AG04450 (cell line): Measurements from ENCODE around the gene SNX9. TPM values are rescaled to one million over a fixed set of nuclear protein-coding genes. Genes with fewer than 3 reads are reported as not detected.

Experiments used
- CTCF ChIA-PET: fragments of 300-600, 350-600 bp; formaldehyde crosslinking; extraction: SDS; loops from one replicate; lab custom pipeline; 2022; ENCODE audit warnings: antibody characterized with exemption, inconsistent platforms; lab: Charles Lee
- POLR2A ChIA-PET: fragments of 350-600 bp; formaldehyde crosslinking; extraction: SDS; loops from one replicate; lab custom pipeline; 2021; ENCODE audit warnings: antibody characterized with exemption, inconsistent platforms; lab: Yijun Ruan, JAX
- DNase-seq: peaks from one replicate; pipeline ENCODE4 v3.0.0-alpha.2; 2011; ENCODE audit warnings: low read depth, low spot score
- H3K27ac ChIP-seq: one replicate; pipeline ENCODE4 v1.5.1; 2012; ENCODE audit warnings: low read depth, low read length, control low read depth
- H3K27me3 ChIP-seq: one replicate; pipeline ENCODE4 v1.6.0; 2012; ENCODE audit warnings: low read length; ENCODE audit not compliant: control insufficient read depth, insufficient read depth
- H3K4me3 ChIP-seq: 2 replicates; pipeline ENCODE4 v1.5.1; 2011; ENCODE audit warnings: mild to moderate bottlenecking, low read depth, low read length, control low read depth
- H3K9me3 ChIP-seq: 2 replicates; pipeline ENCODE4 v1.5.1; 2012; ENCODE audit warnings: low read length; ENCODE audit not compliant: control insufficient read depth, insufficient read depth
- polyA plus RNA-seq: library from polyadenylated mRNA; depleted of rRNA; stranded (reverse); fragments of >200 nt; gene quantifications from 2 replicates; pipeline ENCODE4 v1.2.3, GENCODE V29; 2011
- TF ChIP-seq, protein P1 (sequence below): IDR thresholded peaks from 2 replicates; pipeline ENCODE4 v1.5.1; 2011; ENCODE audit warnings: low read depth, low read length, control low read depth, inconsistent platforms

Gene SNX9
- polyA plus RNA-seq, 1 experiment, result 58.7 TPM

DNA sequence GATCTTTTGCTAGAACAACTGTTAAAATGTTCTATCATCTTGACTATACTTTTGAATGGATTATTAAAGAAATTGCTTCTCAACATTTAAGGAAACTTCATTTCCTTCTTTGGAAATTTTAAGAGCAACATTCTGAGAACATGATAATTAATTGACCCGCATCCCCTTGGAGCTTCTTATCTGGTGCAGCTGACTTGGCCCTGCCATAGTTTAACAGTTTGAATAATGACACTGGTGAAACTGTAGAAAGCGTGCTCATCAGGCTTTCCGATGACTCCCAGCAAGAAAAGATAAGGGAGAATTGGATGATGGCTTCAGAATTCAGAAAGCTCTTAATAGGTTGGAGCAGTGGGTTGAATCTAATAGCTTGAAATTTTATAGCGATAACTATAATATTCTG is 38.1 kb downstream of the SNX9 start:
- ChIA-PET CTCF (interaction anchor here (1.5 to 3.5 kb wide), 2 partner anchors 13 to 105 kb away, joined by 5 to 13 read pairs; no protein-coding TSS in a partner anchor), POLR2A (no interaction called here)
- Histone ChIP-seq H3K4me3 (no peak overlapping the region), H3K27ac (no peak overlapping the region), H3K9me3 (no peaks in the 10 kb centered on the region), H3K27me3 (no peaks in the 10 kb centered on the region)
- TF ChIP-seq, protein P1, sequence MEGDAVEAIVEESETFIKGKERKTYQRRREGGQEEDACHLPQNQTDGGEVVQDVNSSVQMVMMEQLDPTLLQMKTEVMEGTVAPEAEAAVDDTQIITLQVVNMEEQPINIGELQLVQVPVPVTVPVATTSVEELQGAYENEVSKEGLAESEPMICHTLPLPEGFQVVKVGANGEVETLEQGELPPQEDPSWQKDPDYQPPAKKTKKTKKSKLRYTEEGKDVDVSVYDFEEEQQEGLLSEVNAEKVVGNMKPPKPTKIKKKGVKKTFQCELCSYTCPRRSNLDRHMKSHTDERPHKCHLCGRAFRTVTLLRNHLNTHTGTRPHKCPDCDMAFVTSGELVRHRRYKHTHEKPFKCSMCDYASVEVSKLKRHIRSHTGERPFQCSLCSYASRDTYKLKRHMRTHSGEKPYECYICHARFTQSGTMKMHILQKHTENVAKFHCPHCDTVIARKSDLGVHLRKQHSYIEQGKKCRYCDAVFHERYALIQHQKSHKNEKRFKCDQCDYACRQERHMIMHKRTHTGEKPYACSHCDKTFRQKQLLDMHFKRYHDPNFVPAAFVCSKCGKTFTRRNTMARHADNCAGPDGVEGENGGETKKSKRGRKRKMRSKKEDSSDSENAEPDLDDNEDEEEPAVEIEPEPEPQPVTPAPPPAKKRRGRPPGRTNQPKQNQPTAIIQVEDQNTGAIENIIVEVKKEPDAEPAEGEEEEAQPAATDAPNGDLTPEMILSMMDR, result no peak
- no peak for DNase-seq

DNA sequence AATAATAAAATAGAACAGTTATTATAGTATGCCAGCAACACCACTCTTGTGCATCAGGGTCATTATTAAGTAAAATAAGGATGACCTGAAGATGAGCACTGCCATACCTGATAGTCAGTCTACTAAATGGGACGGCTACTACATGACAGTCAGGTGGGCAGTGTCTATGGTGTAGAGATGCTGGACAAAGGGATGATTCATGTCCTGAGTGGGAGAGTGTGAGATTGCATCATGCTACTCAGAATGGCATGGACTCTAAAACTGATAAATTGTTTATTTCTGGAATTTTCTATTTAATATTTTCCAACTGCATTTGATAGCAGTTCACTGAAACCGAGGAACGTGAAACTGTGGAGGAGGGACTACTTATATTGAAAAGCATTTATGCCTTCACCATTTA is 38.8 kb downstream of the SNX9 start:
- H3K27me3 ChIP-seq, result no peaks in the 10 kb centered on the region
- ChIA-PET CTCF (interaction anchor here (3.5 kb wide), 2 partner anchors 11 to 105 kb away, joined by 13 to 21 read pairs; no protein-coding TSS in a partner anchor), POLR2A (no interaction called here)
- no peak overlapping the region for H3K27ac ChIP-seq
- no peak overlapping the region for H3K4me3 ChIP-seq
- H3K9me3 ChIP-seq, result no peaks in the 10 kb centered on the region
- TF ChIP-seq, protein P1, result no peak
- DNase-seq, result no peak

DNA sequence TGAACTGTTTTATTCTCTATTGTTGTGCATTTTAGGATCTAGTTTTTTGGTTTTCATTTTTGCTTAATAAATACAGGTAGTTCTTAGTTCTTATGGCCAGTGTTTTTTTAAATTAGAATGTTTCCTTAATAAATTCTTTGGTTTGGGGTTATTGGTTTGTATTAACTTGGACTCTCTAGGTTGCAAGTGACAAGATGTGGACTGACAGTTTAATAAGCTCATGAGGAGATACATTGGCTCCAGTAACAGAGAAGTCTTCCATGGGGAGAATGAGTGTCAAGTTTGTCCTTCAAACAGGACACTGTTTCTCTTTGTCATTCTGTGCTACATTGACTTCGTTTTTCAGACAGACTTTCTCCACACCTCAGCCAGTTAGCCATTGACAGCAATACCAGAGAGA is 39.7 kb downstream of the SNX9 start:
- TF ChIP-seq, protein P1, result no peak
- ChIA-PET CTCF (interaction anchor here (0.6 to 3.5 kb wide), 4 partner anchors 11 to 249 kb away, joined by 3 to 21 read pairs (median 10); no protein-coding TSS in a partner anchor), POLR2A (no interaction called here)
- no peaks in the 10 kb centered on the region for H3K27me3 ChIP-seq
- H3K27ac ChIP-seq, result no peak overlapping the region
- no peak for DNase-seq
- no peaks in the 10 kb centered on the region for H3K9me3 ChIP-seq
- no peak overlapping the region for H3K4me3 ChIP-seq

DNA sequence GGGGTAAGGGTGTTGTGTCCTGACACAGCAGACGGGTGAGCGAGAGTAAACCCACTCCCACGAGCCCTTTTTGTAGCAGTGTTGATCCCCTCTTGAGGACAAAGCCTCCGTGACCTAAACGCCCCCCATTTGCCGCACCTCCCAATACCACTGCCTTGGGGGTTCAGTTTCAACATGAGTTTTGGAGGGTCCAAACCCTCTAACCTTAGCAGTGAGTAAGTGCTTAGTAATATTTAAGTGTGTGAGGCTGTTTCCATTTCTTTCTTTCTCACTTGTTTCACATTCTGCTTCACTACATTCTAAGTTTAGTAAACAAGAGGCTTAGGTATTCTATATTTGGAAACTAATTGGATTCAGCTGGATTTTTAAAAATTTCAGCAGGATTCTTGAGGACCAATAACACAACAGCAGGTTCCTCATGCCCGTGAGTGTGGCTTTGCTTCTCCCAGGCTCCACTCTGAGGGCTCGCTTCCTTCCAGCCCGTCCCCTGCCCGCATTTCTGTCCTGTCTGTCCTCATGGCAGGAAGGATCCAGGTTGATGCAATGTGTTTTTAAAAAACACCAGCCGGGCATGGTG is 41.2 kb downstream of the SNX9 start:
- Histone ChIP-seq H3K4me3 (no peak overlapping the region), H3K9me3 (no peaks in the 10 kb centered on the region), H3K27me3 (no peaks in the 10 kb centered on the region), H3K27ac (peak overlapping the region; percentile 66)
- POLR2A ChIA-PET, result no interaction called here
- CTCF ChIA-PET, result interaction anchor here (3.5 kb wide), 1 partner anchor 9 kb away, joined by 21 read pairs; no protein-coding TSS in a partner anchor
- TF ChIP-seq, protein P1, result no peak
- no peak for DNase-seq

DNA sequence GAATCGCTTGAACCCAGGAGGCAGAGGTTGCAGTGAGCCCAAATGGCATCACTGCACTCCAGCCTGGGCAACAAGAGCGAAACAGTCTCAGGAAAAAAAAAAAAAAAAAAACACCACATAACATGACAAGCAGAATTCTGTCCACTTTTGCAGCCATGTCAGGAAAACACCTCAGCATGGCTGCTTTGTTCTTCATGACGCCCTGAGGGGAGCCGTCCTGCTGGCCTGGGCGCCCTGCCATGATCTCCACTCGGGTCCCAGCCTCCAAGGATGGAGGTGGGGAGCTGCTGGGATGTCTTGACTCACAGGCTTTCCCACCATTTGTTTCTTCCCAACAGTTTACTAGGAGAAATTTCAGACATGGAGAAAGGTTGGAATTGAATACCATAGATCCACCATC is 42.2 kb downstream of the SNX9 start:
- H3K27me3 ChIP-seq, result no peaks in the 10 kb centered on the region
- H3K27ac ChIP-seq, result no peak overlapping the region
- no peaks in the 10 kb centered on the region for H3K9me3 ChIP-seq
- no peak overlapping the region for H3K4me3 ChIP-seq
- ChIA-PET CTCF (interaction anchor here (0.7 to 3.5 kb wide), 2 partner anchors 8 to 58 kb away, joined by 3 to 21 read pairs; no protein-coding TSS in a partner anchor), POLR2A (no interaction called here)
- TF ChIP-seq, protein P1, result no peak
- DNase-seq, result no peak
